ENCODE measurements around the gene PBOV1.

Gene PBOV1

GRCh38 chr6:138218449-138218848, at the start of gene PBOV1:
Gene PBOV1 (minus strand): TSS chr6:138218491. CDS start chr6:138218395, 96 bp downstream.
- DNase-seq = no peak

- no peak for DNase-seq
Measured at GRCh38 chr6:138266095-138266494, 47.8 kb upstream of the PBOV1 start.

- no peak for DNase-seq
Measured at GRCh38 chr6:138264372-138264880, 46.1 kb upstream of the PBOV1 start.

GRCh38 chr6:138263963-138264362, 45.7 kb upstream of the PBOV1 start:
- DNase-seq = peak in 1 of 51 donors; percentile 46

GRCh38 chr6:138261116-138261780, 43.0 kb upstream of the PBOV1 start:
- DNase-seq = no peak

GRCh38 chr6:138258991-138259390, 40.7 kb upstream of the PBOV1 start:
- DNase-seq = no peak

GRCh38 chr6:138258197-138258596, 39.9 kb upstream of the PBOV1 start:
- no peak for DNase-seq

GRCh38 chr6:138257638-138258040, 39.3 kb upstream of the PBOV1 start:
- DNase-seq = no peak

GRCh38 chr6:138255443-138255842, 37.2 kb upstream of the PBOV1 start:
- DNase-seq = no peak

GRCh38 chr6:138253731-138254130, 35.4 kb upstream of the PBOV1 start:
- DNase-seq = peak in 1 of 51 donors; percentile 23

- DNase-seq = peak in 17 of 51 donors; percentile 6 to 74 (median 16)
Measured at GRCh38 chr6:138250513-138251247, 32.4 kb upstream of the PBOV1 start.

- DNase-seq = peak in 1 of 51 donors; percentile 26
Measured at GRCh38 chr6:138250053-138250452, 31.8 kb upstream of the PBOV1 start.

GRCh38 chr6:138248878-138249277, 30.6 kb upstream of the PBOV1 start:
- no peak for DNase-seq

- DNase-seq = no peak
Measured at GRCh38 chr6:138248011-138248410, 29.7 kb upstream of the PBOV1 start.

- no peak for DNase-seq
Measured at GRCh38 chr6:138246650-138247440, 28.6 kb upstream of the PBOV1 start.

GRCh38 chr6:138245751-138246150, 27.5 kb upstream of the PBOV1 start:
- DNase-seq = no peak

GRCh38 chr6:138242987-138243592, 24.8 kb upstream of the PBOV1 start:
- DNase-seq = no peak

GRCh38 chr6:138241934-138242333, 23.6 kb upstream of the PBOV1 start:
- no peak for DNase-seq

GRCh38 chr6:138241381-138241780, 23.1 kb upstream of the PBOV1 start:
- no peak for DNase-seq

- DNase-seq = no peak
Measured at GRCh38 chr6:138240476-138241245, 22.4 kb upstream of the PBOV1 start.

- no peak for DNase-seq
Measured at GRCh38 chr6:138239774-138240173, 21.5 kb upstream of the PBOV1 start.
